PC-3 (cell line): Measurements from ENCODE around the gene VIPR2.

Experiments
- EZH2 ChIP-seq: fragments of 300-600 bp; sonication (generic); IDR thresholded peaks from one replicate; pipeline ENCODE4 v1.6.1; 2017; ENCODE audit warnings: antibody characterized with exemption, mild to moderate bottlenecking, low read length; ENCODE audit not compliant: unreplicated experiment
- EZH2phosphoT487 ChIP-seq: fragments of 300-600 bp; sonication (generic); IDR thresholded peaks from 2 replicates; pipeline ENCODE4 v1.6.1; 2018; ENCODE audit warnings: mild to moderate bottlenecking, antibody characterized with exemption, low read length, borderline replicate concordance
- TF ChIP-seq, protein P1 (sequence below): fragments of 300-600 bp; sonication (generic); conservative IDR thresholded peaks from 2 replicates; pipeline ENCODE4 v1.5.1; 2017; ENCODE audit warnings: antibody characterized with exemption, low read depth, mild to moderate bottlenecking, low read length

GRCh38 chr7:159115601-159116501, 28.8 kb downstream of the VIPR2 start:
- TF ChIP-seq, protein P1, sequence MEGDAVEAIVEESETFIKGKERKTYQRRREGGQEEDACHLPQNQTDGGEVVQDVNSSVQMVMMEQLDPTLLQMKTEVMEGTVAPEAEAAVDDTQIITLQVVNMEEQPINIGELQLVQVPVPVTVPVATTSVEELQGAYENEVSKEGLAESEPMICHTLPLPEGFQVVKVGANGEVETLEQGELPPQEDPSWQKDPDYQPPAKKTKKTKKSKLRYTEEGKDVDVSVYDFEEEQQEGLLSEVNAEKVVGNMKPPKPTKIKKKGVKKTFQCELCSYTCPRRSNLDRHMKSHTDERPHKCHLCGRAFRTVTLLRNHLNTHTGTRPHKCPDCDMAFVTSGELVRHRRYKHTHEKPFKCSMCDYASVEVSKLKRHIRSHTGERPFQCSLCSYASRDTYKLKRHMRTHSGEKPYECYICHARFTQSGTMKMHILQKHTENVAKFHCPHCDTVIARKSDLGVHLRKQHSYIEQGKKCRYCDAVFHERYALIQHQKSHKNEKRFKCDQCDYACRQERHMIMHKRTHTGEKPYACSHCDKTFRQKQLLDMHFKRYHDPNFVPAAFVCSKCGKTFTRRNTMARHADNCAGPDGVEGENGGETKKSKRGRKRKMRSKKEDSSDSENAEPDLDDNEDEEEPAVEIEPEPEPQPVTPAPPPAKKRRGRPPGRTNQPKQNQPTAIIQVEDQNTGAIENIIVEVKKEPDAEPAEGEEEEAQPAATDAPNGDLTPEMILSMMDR = peak; percentile 33; the same call in 1 of the 2 replicates
- TF ChIP-seq EZH2 = no peak
- TF ChIP-seq EZH2phosphoT487 = no peak
